DMS79 treated with DMSO at 0.1 percent for 48 hours (cell line): ENCODE results near the gene KHDRBS2.

ENCODE experiments used
- DNase-seq: peaks from one replicate; lab custom pipeline; 2025; lab: John Stamatoyannopoulos, UW

KHDRBS2 gene

DNA sequence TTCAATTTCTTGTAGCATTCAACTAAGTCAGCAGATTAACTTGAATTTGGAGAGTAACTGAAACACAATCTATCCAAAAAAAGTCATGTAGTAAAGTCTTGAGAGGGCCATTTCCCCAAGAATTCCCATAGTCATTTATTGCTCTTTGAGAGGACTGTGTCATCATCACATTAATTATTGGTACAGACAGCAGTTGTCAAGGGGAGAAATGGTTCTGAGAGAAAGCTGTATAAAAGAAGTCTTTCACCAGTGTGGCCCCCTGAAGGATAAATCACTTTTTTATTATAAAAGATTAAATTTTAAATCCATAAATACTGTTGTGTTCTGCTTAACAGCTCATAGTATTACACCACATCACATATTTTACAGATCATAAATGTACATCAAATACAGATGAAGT is 111.5 kb downstream of the KHDRBS2 start:
- no peak for DNase-seq

GRCh38 chr6:62167736-62168135 is 118.3 kb downstream of the KHDRBS2 start:
- DNase-seq: no peak

DNA sequence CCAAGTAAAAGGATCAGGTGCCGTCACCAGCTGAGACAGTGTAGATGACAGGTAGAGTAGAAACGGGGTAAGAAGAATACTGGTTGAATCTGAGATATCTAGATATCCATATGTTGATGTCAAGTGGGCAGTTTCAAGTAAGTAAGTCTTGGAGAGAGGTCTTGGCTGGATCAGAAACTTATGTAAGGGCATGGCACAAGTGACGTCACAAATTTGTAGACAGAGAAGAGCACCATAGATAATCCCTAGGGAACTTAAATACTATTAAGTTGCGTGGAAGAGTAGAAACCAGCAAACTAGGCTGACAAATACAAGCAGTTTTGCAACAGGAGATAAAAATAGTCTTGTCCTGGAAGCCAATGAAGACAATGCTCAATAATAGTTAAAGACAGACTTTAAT is 123.2 kb downstream of the KHDRBS2 start:
- DNase-seq: no peak

GRCh38 chr6:62152796-62153195 is 133.2 kb downstream of the KHDRBS2 start:
- DNase-seq: no peak

DNA sequence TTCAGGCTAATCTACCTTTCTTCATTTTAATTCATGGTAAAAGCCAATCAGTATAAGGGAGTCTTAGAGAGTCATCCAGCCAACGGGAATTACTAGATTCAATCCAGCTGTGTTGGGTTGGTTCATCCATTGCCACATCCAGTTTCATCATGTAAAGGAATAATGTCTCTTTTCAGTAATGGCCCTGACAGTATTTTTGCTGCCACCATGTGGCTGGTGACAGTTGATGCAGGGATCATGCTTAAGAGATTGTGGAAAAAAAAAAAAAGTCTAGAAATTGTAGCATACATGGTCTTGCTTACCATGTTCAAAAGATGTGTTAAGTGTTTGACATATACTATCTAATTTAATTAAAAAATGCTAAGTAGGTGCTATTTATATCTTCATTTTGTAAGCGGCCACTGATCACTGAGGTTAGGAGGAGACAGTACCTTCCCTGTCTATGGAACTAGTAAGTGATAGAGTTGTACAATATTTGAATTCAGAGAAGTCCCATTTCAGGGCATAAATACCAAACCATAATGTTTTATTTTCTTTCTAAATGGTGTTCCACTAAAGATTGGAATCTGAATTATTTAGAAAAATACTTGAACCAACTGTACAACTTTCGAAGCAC is 135.9 kb downstream of the KHDRBS2 start:
- no peak for DNase-seq

- no peak for DNase-seq
Observed at GRCh38 chr6:62146954-62147853, 138.8 kb downstream of the KHDRBS2 start.

GRCh38 chr6:62129127-62129526 is 156.9 kb downstream of the KHDRBS2 start:
- no peak for DNase-seq

DNA sequence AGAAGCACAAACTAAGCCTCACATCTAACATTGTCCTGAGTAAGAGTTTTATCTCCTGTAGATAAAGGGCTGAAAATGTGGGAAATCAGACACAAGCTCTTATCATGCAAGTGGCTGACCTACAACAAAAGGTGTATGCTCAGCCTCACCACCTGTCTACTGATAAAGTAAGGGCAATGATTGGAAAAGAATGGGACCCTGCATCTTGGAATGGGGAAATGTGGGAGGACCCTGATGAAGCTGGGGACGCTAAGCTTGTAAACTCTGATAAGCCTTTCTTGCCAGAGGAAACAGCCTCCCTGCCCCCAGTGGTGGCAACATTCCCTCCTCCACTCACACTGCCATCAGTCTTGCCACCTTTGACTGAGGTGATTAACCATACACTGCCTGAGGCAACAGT is 166.6 kb downstream of the KHDRBS2 start:
- no peak for DNase-seq

DNA sequence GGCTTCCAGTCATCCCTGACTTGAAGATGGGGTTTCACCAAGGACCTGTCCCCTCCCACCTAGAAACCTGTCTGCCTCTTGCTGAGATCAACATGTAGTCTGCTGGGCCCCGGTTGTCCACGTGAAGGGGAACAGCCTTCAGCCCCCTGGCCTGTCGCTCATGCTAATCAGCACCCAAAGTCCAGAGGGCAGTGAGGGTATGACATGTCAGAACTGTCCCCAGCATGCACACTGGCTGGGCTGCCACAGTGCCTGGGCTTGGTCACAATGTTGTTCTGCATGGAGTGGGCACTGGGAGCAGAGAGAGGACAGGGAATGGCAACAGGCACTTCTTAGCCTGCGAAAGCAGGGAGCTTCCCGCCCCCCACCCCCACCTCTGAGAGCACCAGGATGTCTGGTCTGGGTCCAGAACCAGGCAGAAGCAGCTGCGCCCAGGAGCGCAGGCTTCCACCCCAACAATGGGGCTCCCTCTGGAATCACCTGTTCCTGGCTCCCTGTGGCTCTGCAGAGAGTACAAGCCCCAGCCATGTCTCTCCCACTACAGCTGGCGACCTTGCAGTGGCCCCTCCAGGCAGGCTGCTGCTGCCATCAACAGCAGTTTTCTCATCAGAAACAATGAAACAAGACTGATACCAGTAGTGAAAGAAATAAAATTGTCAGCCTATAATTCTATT is 182.7 kb downstream of the KHDRBS2 start:
- DNase-seq: no peak

- DNase-seq: no peak
Observed at GRCh38 chr6:62102387-62102786, 183.6 kb downstream of the KHDRBS2 start.

DNA sequence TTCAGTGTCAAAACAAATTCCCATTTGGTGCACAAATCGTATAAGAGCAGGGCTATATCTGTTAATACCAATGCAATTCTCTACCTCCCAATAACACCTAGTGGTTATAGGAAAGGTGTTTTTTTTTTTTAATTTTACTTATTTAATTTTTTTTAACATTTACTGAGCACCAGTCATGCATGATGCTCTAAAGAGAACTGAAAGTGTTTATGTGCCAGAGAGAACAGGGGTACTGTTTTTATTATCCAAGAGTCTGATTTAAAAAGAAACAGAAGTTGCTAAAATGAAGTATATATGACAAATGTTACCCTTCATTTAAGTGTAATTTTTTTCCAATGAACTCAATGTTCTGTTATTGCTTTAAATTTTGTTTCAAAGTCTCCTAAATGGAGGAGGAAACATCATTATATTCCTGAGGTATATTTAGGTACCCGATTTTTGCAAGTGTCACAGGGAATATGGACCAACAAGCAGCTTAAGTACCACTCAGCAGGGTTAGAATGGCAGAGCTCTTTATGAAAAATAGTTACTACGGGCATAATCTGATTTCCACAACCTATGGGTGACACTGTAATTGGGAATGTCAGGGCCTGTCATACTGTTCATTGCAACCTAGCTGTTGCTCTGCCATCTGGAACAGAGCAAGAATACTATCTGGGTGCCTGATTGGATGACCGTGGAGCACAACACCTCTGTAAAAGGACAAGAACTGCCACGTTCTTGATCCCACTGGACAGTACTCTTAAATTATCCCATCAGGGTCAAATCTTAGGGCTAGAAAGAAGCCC is 195.4 kb downstream of the KHDRBS2 start:
- no peak for DNase-seq

GRCh38 chr6:62089781-62090180 is 196.2 kb downstream of the KHDRBS2 start:
- DNase-seq: no peak

DNA sequence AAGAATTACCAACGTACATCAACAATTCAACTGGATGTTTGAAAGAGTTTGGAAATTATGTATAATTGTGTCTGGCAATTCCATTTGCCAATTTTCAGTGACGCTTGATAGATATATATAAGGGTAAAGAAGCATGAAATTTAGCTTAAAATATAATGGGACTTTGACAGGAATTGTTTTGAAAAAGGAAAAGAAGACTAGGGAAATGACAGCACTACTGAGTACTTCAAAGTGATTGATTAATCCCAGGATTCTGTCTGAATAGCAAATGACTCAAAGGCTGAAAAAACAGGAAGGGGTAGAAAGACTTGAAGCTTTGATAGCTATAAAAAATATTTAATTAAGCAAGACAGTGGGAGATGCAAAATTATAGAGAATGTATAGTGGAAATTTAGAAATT is 200.0 kb downstream of the KHDRBS2 start:
- DNase-seq: no peak

DNA sequence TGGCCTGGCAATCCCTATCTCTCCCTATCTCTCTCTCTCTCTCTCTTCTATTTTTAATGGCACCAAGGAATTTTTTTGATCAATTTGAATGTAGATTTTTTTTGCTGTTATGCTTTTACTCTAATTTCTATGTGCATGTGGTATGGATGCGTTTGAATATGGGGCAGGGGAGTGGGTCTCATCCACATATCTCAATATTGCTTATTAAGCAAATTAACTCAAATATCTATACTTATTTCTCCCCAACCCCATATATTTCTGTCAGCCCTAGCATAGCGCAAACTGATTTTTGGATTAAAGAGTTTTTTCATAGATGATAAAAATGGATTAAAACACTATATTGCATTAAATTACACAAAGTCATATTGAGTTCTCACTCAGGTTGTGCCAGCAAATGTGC is 210.2 kb downstream of the KHDRBS2 start:
- DNase-seq: no peak

DNA sequence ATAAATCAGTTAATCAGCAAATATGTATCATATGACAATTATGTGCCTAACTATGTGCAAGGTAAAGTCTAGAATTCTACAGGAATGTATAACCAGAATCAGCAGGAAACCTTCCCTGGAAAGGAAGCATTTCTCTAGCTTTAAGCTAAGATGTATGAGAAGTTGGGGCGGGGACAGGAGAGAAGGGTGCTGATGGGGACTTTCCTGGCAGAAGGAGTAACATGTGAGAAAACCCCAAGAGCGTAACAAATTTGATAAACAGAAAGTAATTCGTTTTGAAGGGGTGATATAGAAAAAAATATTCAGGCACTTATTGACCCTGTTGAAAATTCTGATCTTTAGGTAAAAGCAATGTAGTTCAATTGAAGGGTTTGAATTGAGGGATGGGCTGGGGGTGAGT is 226.1 kb downstream of the KHDRBS2 start:
- no peak for DNase-seq

DNA sequence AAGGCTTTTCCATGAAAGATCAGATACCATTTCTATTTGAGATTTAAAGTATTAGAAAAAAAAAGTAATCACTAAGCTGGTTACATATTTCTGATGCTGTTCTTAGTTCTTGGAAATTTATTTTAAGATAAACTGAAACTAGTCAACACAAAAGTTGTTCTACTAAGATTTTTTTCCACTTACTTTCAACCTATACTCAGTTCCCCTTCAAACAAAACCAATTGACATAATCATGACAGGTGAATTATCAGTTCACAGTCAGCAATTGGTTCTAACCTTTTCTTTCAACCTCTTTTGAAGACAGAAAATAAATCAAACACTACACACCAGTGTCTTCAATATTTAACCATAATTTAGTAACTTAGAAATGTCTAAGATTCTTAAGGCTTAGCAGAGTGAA is 228.7 kb downstream of the KHDRBS2 start:
- DNase-seq: no peak

DNA sequence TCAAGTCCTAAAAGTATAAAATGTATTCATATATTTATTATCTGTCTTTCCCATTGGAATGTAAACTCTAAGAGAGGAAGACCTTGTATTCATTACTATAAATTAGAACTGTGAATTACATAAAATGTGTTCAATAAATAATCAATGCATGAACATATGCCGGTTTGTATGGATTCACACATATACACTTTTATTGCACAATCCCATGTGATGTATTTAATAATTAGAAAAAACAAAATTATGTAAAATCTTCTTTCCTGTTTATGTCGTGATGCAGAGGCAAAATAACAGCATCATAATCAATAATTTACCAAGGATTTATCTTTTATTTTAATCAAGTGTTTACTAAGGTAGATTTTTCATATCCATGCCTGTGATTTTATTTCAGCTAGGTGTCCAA is 240.5 kb downstream of the KHDRBS2 start:
- DNase-seq: no peak

- no peak for DNase-seq
Observed at GRCh38 chr6:62043084-62043483, 242.9 kb downstream of the KHDRBS2 start.

GRCh38 chr6:62042429-62042828 is 243.6 kb downstream of the KHDRBS2 start:
- no peak for DNase-seq

- no peak for DNase-seq
Observed at GRCh38 chr6:62039605-62040004, 246.4 kb downstream of the KHDRBS2 start.

DNA sequence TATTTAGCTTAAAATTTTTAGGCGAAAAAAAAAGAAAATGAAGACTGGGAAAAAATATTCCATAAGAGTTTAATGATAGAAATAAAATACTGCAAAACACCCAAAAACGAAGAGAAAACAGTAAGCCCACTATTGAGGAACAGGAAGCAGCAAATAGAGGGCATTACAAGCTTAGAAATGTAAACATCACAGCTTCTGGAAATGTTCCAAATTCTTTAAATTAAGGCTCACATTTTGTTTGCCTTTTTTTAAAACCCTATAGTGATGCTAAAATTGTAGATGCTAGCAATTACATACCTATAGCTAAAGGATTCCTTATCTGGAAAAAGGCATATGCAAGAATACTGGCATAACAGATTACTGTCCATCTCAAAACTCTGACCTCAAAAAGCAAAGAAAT is 248.6 kb downstream of the KHDRBS2 start:
- no peak for DNase-seq

DNA sequence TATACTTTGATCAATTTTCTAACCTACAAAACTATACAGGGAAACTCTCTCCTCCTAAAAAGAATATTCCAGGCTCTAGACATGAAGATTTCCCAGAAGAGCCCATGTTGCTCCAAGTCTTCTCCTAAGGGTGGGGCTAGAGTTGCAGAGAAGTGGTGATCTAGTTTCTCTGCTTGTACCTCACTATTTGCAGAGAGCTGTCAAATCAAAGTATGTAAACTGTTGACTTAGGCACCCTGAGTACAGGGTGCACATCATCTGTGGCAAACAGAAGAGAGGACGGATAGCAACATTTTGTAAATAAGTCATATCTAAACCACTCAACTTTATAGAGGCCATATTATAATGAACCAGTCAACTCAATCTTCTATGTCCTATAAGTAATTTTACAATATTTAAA is 250.1 kb downstream of the KHDRBS2 start:
- DNase-seq: no peak
